IMR-90 (cell line): ENCODE data around the gene SSU72.

Experiments used
- BHLHE40 ChIP-seq: fragments of 150-350 bp; IDR thresholded peaks from 2 replicates; pipeline ENCODE4 v1.6.1; 2016; ENCODE audit warnings: mild to moderate bottlenecking, low read depth, low read length
- CHD1 ChIP-seq: IDR thresholded peaks from 2 replicates; pipeline ENCODE4 v1.6.1; 2012; ENCODE audit warnings: low read depth, low read length, improper control_type of control experiment
- CTCF ChIP-seq: conservative IDR thresholded peaks from 2 replicates; pipeline ENCODE4 v1.5.1; 2012; ENCODE audit warnings: mild to moderate bottlenecking, low read depth, low read length, improper control_type of control experiment
- POLR2A ChIP-seq: IDR thresholded peaks from 2 replicates; pipeline ENCODE4 v1.6.1; 2012; ENCODE audit warnings: mild to moderate bottlenecking, low read depth, low read length
- RAD21 ChIP-seq: IDR thresholded peaks from 2 replicates; pipeline ENCODE4 v1.6.1; 2012; ENCODE audit warnings: low read length, improper control_type of control experiment

- TF ChIP-seq CTCF = no peak
- no peak for TF ChIP-seq RAD21
- no peak for TF ChIP-seq CHD1
- no peak for TF ChIP-seq BHLHE40
- TF ChIP-seq POLR2A = no peak
Observed at GRCh38 chr1:1551524-1552262, 23.0 kb downstream of the SSU72 start.
